ENCODE measurements around the gene METAP2. TPM values are rescaled to one million over a fixed set of nuclear protein-coding genes. Genes with fewer than 3 reads are reported as not detected.

Gene METAP2
- total RNA-seq, 1 experiment from 2014 or later, result 86.1 TPM

GRCh38 chr12:95548056-95548538 lies 74.1 kb downstream of the METAP2 start:
- TF ChIP-seq CTCF (IDR thresholded peaks at IDR 0.05), result no peak
- Histone ChIP-seq H3K36me3 (ENCODE audit: control insufficient read depth, insufficient read depth, low read length) (no peaks in the 10 kb centered on the region), H3K4me1 (ENCODE audit: control insufficient read depth, insufficient read depth, low read length) (no peaks in the 10 kb centered on the region), H3K27me3 (ENCODE audit: control insufficient read depth, insufficient read depth, low read length) (peaks cover 12% of the 10 kb centered on the region; the same call in 1 of the 2 replicates), H3K27ac (ENCODE audit: low read length) (no peak overlapping the region), H3K9me3 (ENCODE audit: control insufficient read depth, insufficient read depth, low read depth, low read length) (peaks cover 6% of the 10 kb centered on the region; the same call in 1 of the 2 replicates), H3K4me3 (ENCODE audit: low read depth in 2 of 2, low read length in 2 of 2) (peak overlapping the region; percentile 28 to 31)
- DNase-seq (ENCODE audit: low read depth, low spot score), result no peak
- ATAC-seq, result 0 out of 2 replicates have a peak, but pooled peaks have one; percentile 48
- no TSS peak for BruUV-seq (replicated peaks)
- intact Hi-C loops (cut with micrococcal nuclease; ENCODE audit: unreplicated experiment) (no loop called here), in situ Hi-C loops (cut with HindIII; ENCODE audit: low pct_unique_long_range_greater_than_20kb, low sequenced_read_pairs) (no loop called here)
- POLR2A ChIA-PET, result no interaction called here
- CTCF ChIA-PET, result interaction anchor here (1.1 kb wide), 1 partner anchor 14 kb away, joined by 3 read pairs; no protein-coding TSS in a partner anchor

GRCh38 chr12:95548539-95549391 lies 74.8 kb downstream of the METAP2 start:
- in situ Hi-C loops (cut with HindIII; ENCODE audit: low pct_unique_long_range_greater_than_20kb, low sequenced_read_pairs) (no loop called here), intact Hi-C loops (cut with micrococcal nuclease; ENCODE audit: unreplicated experiment) (no loop called here)
- Histone ChIP-seq H3K4me1 (ENCODE audit: control insufficient read depth, insufficient read depth, low read length) (no peaks in the 10 kb centered on the region), H3K9me3 (ENCODE audit: control insufficient read depth, insufficient read depth, low read depth, low read length) (peaks cover 6% of the 10 kb centered on the region; the same call in 1 of the 2 replicates), H3K27ac (ENCODE audit: low read length) (no peak overlapping the region), H3K4me3 (ENCODE audit: low read depth in 2 of 2, low read length in 2 of 2) (peak overlapping the region in 1 of 2 experiments; percentile 28; a peak in 3 of 4 replicates), H3K36me3 (ENCODE audit: control insufficient read depth, insufficient read depth, low read length) (no peaks in the 10 kb centered on the region), H3K27me3 (ENCODE audit: control insufficient read depth, insufficient read depth, low read length) (peaks cover 12% of the 10 kb centered on the region; the same call in 1 of the 2 replicates)
- ChIA-PET POLR2A (no interaction called here), CTCF (no interaction called here)
- no peak for ATAC-seq
- no peak for DNase-seq (ENCODE audit: low read depth, low spot score)
- TF ChIP-seq TCF7L2 (IDR thresholded peaks at IDR 0.05; ENCODE audit: low read depth, low read length) (no peak), SIN3A (IDR thresholded peaks at IDR 0.05; ENCODE audit: borderline replicate concordance, insufficient read depth, low read depth, low read length) (no peak), REST (IDR thresholded peaks at IDR 0.05; ENCODE audit: insufficient read depth in 1 of 2, low read depth in 2 of 2, low read length in 1 of 2) (no peak), POLR2AphosphoS5 (IDR thresholded peaks at IDR 0.05; ENCODE audit: low read depth, low read length) (no peak), CTCF (IDR thresholded peaks at IDR 0.05) (no peak)
- BruUV-seq (replicated peaks), result no TSS peak

All from Panc1 (cell line).